Mammary epithelial cell (primary cell): ENCODE measurements around the gene HECTD1.

Source experiments
- CTCF ChIP-seq, 2 donors: IDR thresholded peaks in 1 of 2; conservative IDR thresholded peaks in 1 of 2; 2 replicates each; pipeline ENCODE4 v1.5.1; 2011 to 2012; ENCODE audit warnings: inconsistent platforms in 2 of 2, low read length in 2 of 2, mild to moderate bottlenecking in 2 of 2, control low read depth in 1 of 2, low read depth in 1 of 2; ENCODE audit not compliant: insufficient read depth in 1 of 2; ENCODE audit errors: extremely low read depth in 1 of 2
- EZH2 ChIP-seq: IDR thresholded peaks from 2 replicates; pipeline ENCODE4 v1.6.1; 2012; ENCODE audit warnings: low read length, inconsistent platforms, borderline replicate concordance

GRCh38 chr14:31138301-31138700 lies 69.3 kb downstream of the HECTD1 start:
- TF ChIP-seq CTCF (conservative IDR thresholded peaks at IDR 0.05 in 1 of 2, IDR thresholded peaks at IDR 0.05 in 1 of 2; ENCODE audit: extremely low read depth in 1 of 2, insufficient read depth in 1 of 2, low read depth in 1 of 2, low read length in 2 of 2), result no peak
- no peak for TF ChIP-seq EZH2
